GM19025 (cell line): ENCODE results near the gene GNG14.
"Not testable (repeated sequence)": the region's sequence is repeated elsewhere in the genome, so short reads cannot be mapped to it uniquely, and the experiment has no call there.

Experiments used
- ATAC-seq: cut with Tn5 transposase; IDR thresholded peaks from one replicate; pipeline ENCODE4 v1.9.1; 2021; ENCODE audit warnings: mild to moderate bottlenecking, low read depth, moderate library complexity; ENCODE audit not compliant: unreplicated experiment

The GNG14 gene

GRCh38 chr19:12695096-12695495 is 7.3 kb downstream of the GNG14 start:
- no peak for ATAC-seq

GRCh38 chr19:12695514-12695913 is 7.7 kb downstream of the GNG14 start:
- no peak for ATAC-seq

- ATAC-seq = peak; percentile 23
These were observed 8.2 kb downstream of the GNG14 start for GRCh38 chr19:12695997-12696365.

DNA sequence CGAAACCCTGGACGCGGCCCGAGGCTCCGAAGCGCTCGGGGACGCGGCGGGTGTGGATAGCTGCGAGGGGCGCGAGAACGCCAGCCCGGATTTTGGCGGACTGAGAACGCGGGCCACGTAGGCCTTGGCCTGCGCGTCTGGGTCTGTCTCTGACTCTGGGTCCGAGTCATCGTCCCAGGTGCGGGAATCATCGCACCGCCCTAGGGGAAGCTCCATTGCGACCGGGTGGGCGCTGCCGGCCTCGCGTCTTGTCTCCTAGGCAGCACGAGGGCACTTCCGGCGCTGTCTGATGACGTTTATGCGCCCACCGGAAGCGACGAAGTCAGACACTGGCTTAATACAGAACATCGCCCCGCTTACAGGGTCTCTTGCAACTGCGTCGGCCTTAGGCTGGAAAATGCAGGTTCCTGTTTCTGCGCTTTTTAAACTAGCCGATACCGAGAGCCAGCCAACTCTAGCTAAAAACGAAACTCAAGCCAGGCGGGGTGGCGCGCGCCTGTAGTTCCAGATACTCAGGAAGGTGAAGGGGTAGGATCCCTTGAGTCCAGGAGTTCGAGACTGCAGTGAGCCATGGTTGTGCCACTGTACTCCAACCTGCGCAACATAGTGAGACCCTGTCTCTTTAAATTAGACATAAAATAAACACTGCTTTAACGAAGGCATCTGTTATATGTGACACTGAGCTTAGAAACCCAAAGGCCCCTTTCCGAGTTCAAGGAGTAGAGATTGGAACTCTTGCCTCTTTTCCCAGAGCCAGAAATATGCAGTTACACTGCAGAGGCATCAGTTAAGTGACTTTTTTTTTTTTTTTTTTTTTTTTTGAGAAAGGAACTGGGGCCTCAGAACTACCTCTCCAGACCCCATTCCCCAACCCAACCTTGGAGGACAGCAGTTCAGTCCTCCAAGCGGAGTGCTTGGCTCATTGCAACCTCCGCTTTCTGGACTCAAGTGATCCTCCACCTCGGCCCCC is 8.9 kb downstream of the GNG14 start, which contains the start of gene FBXW9:
Gene FBXW9 (minus strand): TSS at position 266 of the 970 bp plus-strand sequence. CDS start 50 bp downstream, at position 216.
- ATAC-seq = peak; percentile 54

GRCh38 chr19:12697425-12697824 is 9.6 kb downstream of the GNG14 start:
- not testable (repeated sequence) for ATAC-seq

GRCh38 chr19:12698138-12698537 is 10.3 kb downstream of the GNG14 start:
- no peak for ATAC-seq

- no peak for ATAC-seq
These were observed 13.9 kb downstream of the GNG14 start for GRCh38 chr19:12701596-12702282.

- no peak for ATAC-seq
These were observed 15.2 kb downstream of the GNG14 start for GRCh38 chr19:12703046-12703445.

DNA sequence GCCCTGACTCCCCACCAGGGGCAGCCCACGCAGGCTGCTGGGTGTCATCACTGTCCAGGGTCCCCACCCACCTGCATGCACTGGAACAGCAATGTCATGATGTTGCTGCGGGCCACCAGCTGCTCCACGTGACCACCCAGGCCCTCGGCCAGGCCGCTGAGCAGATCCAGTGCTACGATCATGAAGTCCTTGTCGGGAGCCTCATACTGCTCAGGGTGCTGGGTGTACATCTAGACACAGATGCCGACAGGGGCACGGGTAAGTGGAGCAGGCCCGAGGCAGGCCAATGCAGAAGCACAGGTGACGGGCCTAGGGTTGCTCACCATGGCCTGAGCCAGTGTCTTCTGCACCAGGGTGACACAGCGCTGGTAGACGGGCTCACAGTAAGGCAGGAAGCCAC is 17.4 kb downstream of the GNG14 start:
- no peak for ATAC-seq

DNA sequence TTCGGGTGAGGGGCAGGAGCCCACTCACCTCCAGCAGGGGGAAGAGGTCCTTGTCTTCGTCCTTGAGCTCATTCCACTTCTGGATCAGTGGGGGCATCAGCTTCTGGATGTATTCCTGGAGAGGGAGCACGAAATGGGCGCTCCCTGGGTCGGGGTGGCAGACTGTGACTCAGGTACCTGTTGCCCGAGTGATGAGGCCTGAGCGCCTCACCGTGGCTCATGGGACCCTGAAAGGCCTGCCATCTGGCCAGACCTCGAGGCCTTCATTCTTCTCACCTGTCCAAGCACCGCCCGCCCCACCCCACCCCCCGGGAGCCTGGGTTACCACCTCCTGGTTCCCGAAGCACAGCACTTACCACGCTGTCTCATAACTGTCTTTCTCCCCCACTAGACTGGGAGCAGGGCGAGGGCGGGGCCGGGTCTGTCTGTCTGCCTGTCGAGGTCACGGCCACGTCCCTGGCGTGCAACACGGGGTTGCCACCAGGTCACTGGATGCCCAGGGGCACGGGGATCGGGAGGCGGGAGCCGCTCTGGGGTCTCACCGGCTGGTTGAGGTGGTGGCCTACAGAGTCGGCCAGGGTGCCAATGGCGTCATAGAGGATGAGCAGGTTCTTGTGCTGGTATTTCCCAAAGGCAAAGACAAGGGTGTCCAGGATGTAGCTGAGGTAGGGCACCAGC is 18.0 kb downstream of the GNG14 start:
- no peak for ATAC-seq

GRCh38 chr19:12706332-12706718 is 18.5 kb downstream of the GNG14 start:
- ATAC-seq = no peak

- no peak for ATAC-seq
These were observed 20.8 kb downstream of the GNG14 start for GRCh38 chr19:12708641-12709040.

GRCh38 chr19:12711187-12711586 is 23.4 kb downstream of the GNG14 start:
- no peak for ATAC-seq

DNA sequence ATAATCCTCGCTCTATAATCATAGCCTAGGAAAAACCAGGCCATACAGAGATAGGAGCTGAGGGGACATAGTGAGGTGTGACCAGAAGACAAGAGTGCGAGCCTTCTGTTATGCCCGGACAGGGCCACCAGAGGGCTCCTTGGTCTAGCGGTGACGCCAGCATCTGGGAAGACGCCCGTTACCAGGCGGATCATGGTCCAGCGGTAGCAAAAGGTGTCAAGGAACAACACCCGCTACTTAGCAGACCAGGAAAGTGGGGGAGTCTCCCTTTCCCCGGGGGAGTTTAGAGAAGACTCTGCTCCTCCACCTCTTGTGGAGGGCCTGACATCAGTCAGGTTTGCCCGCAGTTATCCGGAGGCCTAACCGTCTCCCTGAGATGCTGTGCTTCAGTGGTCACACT is 24.3 kb downstream of the GNG14 start:
- ATAC-seq = not testable (repeated sequence)

- ATAC-seq = not testable (repeated sequence)
These were observed 25.5 kb downstream of the GNG14 start for GRCh38 chr19:12713304-12713703.

DNA sequence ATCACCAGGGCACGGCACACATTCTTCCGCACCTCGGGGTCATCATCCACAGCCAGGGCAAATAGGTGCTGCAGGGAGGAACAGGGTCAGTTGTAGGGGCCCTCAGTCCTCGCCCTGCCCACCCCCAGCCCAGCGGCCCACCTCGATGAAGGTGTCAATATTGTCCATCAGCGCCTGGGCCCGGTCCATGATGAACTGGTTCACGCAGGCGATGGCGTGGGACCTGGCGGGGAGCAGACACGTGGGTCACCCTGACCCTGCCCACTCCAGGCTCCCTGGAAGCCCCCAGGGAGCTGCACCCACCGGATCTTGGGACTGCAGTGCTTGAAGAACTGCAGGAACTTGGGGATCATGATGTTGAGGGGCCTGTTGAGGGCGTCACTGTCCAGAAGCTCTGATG is 27.3 kb downstream of the GNG14 start:
- ATAC-seq = no peak

DNA sequence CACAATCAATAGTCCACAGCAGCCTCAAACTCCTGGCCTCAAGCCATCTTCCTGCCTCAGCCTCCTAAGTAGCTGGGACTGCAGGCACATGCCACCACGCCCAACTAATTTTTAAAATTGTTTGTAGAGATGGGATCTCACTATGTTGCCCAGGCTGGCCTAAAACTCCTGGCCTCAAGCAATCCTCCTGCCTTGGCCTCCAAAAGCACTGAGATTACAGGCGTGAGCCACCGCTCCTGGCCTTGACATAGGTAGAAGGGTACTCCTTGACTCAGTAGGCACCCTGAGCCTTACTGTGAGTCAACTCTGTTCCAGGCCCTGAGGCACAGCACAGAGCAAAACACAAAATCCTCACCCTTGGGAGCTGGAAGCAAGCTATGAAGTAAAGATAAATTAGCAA is 28.1 kb downstream of the GNG14 start:
- ATAC-seq = no peak

- ATAC-seq = no peak
These were observed 32.5 kb downstream of the GNG14 start for GRCh38 chr19:12720296-12720695.

GRCh38 chr19:12720851-12721655 is 33.3 kb downstream of the GNG14 start:
- ATAC-seq = no peak
